NT2/D1 (cell line): Measurements from ENCODE around the gene BLID.

ENCODE experiments used
- SUZ12 ChIP-seq: IDR thresholded peaks from 2 replicates; pipeline ENCODE4 v1.6.1; 2011; ENCODE audit not compliant: insufficient read length, insufficient read depth; ENCODE audit errors: extremely low read depth
- YY1 ChIP-seq: IDR thresholded peaks from 2 replicates; pipeline ENCODE4 v1.6.1; 2011; ENCODE audit not compliant: insufficient read length, insufficient read depth
- ZNF274 ChIP-seq: IDR thresholded peaks from 2 replicates; pipeline ENCODE4 v1.6.1; 2011; ENCODE audit warnings: mild to moderate bottlenecking, low read depth, low read length

DNA sequence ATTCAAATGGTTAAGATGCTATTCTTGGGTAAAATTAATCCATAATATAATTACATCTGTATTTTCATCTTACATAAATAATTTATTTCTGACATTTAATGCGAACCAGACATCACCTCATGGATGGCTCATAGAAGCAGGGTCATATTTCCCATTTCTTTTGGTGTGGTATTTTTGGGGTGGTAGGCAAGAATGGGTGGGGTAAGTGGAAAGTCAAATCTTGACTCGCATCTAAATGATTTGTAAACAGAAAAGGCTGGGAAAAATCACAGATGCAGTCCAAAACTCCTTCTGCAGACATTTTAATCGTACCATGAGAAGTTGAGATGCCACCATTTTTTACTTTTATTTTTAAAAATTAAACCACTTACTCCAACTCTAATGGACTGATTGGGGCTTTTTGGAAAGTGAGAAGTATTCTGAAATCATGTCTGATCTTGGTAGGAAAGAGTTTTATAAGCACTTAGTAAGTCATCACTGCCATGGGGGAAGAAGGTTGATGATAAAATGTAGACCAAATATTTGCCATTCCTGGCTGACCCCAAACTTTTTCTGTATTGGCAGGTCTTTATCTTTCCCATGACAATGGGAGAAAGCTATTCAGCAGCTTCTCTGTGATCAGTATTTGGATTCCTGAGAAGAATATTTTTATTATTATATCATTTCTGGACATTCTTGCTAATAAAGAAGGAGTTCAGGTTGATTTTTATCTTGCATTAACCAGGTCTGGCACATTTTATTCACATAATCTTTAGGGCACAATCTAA lies 47.2 kb upstream of the BLID start:
- TF ChIP-seq SUZ12 (no peak), YY1 (no peak), ZNF274 (no peak)
